Activated T-cell treated with anti-CD3 and anti-CD28 coated beads for 48 hours (primary cell): Measurements from ENCODE around the gene NFATC2.

Source experiments
- DNase-seq: peaks from one replicate; pipeline ENCODE4 v3.0.0-alpha.2; 2020; ENCODE audit warnings: low read depth

The NFATC2 gene

GRCh38 chr20:51389543-51390264, 152.8 kb downstream of the NFATC2 start:
- no peak for DNase-seq

DNA sequence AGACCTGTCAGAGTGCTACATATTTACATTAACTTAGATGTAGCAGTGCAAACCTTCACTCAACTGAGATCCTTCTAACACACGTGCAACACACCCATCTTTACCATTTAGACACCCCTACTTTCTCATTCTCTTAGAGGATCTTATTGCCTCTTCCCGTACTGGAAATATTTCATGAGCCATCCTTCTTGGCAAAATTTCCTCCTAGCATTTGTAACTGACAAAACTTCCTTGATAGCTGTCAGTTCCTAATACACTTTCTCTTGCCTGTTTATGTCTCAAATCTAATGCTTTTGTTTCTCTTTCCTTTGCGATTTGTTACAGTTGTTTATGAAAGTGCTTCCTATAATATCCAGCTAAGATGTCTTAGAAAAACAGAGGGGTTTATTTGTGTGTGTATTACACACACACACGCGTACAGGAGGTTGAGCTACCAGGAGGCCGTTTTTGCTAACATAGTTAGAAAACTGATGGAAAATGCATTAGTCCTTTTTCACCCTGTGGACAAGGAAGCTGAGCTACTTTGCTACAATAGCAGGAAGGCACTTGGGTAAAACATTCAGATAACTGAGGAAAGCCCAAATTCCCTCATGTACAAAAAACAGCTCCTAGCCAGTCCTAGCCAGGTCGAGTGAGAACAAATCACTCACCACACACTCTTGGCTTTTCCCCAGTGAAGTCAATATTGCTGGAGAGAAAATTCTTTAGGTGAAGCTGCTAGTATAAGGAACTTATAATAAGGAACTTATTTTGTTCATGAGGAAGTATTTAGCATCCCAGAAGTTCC, 153.6 kb downstream of the NFATC2 start:
- DNase-seq = no peak

DNA sequence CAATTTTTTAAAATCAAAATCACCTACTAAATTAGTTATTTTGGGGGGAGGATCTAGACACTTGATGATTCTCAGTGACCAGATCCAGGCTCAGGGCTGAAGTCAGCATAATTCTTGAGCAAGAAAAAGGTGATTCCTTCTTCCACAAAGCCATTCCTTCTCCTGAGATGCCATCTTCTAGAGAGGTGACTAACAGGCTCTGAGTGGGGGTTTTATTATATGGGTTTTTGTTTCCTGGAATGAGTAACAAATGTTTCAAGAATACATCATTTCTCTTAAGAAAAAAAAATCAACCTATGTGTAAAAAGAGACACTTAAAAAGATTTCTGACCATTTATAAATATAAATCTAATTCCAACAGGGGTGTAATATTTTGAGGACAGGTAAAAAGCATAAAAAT, 154.3 kb downstream of the NFATC2 start:
- no peak for DNase-seq

- DNase-seq = no peak
Observed at GRCh38 chr20:51387125-51387875, 155.2 kb downstream of the NFATC2 start.

DNA sequence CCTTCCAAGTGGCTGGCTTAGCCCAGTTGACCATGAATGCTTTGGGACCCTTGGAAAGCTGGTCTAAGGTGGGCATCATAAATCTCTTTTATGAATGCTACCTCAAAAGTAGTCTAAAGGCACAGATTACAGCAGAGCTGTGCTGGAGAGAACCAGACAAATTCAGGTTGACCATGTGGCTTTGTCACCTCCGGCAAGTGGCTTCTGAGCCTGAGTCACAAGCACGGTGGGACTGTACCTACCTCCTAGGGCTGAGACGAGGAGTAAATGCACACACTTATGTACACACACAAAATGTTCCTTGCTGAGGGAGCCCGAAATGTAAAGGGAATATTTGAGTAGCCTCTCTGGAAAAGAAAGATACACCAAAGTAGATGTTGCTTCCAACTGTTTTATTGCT, 155.9 kb downstream of the NFATC2 start:
- peak; percentile 37 for DNase-seq

DNA sequence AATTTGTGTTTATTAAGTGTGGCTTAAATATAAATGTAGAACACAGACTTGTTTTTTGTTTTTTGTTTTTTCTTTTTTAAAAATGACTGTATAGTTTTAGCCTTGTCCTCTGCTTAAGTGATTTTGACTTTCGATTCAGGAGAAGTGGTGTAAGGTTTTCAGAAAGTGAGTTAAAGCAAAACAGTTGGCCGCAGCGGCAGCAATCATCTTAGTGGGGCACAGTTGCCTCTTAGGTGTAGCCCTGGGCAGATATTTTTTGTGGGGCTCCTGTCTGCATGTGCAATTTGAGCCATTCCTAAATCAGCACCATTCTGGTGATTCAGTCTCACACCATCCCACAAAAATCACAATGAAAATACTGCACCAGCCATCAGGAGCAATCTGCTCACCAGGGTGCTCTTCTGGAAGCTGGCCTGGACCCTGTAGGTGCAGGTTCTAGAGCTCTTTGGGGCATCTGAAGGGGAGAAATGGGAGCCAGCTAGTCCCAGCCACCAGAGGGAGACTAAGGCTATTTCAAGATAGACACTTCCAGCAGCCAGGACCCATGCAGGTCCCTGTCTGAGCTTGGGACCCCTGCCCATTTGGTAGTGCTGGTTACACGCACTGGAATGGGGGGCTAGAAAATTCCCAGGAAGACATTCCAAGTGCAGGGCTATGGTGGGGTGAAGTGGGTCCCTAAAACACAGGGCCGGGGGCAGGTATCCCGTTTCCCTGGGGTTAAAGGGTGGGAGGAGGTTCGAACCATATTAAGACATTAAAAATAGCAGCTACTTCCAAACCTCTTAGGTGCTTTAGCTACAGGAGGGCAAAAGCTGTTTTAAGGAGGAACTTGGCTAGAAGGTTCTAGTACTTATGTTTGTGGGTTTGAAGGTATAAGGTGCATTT, 156.6 kb downstream of the NFATC2 start:
- no peak for DNase-seq

- no peak for DNase-seq
Observed at GRCh38 chr20:51384875-51385274, 157.6 kb downstream of the NFATC2 start.

DNA sequence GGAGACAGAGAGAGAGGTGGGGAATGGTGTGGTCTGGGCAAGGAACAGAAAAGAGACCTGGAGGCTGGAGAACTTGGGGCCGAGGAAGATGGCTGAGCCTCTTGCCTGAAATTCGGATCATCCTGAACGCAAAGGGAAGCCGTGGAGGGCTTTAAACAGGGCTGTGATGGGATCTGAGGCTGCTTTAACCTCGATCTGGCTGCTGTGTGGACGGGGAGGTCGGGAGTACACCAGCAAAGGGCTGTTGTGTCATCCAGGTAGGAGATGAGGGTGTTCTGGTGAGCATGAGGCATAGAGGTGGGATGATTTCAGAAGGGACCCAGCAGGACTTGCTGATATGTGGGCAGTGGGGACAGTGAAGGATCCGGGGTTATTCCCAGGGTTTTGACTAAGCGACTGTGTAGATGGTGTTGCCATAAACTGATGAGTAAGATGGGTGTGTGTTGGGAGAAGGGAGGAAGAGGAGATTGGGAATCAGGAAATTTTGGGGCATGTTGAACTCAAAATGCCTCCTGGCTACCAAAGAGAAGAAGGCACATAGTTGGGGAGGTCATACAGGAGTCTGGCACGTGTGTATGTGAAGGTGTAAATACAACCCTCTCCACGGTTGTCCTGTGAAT, 158.5 kb downstream of the NFATC2 start:
- no peak for DNase-seq

GRCh38 chr20:51382986-51383821, 159.3 kb downstream of the NFATC2 start:
- no peak for DNase-seq

- DNase-seq = no peak
Observed at GRCh38 chr20:51382111-51382985, 160.2 kb downstream of the NFATC2 start.

DNA sequence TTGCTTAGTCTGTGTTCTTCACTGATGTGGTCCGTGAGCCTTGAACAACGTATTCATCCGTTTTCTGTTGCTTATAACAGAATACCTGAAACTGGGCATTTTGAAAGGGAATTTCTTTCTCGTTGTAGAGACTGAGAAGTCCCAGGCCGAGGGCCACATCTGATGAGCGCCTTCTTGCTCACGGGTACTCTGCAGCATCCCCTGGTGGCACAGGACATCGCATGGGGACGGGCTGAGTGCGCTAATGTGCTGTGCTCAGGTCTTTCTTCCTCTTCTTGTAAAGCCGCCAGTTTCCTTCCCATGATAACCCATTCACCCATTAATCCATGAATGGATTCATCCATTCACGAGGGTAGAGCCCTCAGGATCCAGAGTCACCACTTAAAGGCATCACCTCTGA, 161.0 kb downstream of the NFATC2 start:
- no peak for DNase-seq

DNA sequence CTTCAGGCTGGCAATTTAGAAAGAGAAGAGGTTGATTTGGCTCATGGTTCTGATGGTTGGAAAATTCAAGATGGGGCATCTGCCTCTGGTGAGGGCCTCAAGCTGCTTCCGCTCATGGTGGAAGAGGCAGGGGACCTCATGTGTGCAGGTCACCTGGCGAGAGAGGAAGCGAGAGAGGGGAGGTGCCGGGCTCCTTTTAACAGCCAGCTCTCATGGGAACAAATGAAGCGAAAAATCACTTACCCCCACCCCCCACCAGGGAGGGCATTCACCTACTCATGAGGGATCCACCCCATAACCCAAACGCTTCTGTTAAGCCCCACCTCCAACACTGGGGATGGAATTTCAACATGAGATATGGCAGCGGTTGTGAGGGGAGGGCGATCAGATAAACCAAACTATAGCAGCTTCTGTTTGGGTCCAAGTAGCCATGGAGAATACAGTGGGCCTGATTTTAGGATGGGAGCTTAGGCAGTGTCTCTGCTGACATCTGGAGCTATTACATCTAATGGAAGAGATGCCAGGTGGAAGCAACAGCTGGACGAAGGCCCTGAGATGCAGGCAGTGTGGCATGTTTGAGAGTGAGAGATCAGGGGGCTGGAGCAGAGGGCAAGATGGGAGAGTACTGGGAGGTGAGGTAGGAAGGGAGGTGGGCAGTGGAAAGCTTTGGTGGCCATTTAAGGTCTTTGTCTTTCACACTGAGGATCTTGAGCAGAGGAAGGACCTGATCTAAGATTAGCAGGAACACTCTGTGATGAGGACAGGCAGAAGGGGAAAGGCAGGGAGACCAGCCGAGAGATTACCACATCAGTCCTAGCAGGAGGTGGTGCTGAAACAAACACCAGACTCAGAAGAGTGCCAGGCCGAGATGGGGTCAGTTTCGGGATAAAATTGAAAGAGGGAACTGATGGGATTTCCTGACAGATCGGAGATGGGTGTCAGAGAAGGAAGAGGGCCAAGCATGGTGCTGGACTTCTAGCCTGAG, 161.8 kb downstream of the NFATC2 start:
- no peak for DNase-seq

GRCh38 chr20:51379601-51380341, 162.7 kb downstream of the NFATC2 start:
- no peak for DNase-seq

DNA sequence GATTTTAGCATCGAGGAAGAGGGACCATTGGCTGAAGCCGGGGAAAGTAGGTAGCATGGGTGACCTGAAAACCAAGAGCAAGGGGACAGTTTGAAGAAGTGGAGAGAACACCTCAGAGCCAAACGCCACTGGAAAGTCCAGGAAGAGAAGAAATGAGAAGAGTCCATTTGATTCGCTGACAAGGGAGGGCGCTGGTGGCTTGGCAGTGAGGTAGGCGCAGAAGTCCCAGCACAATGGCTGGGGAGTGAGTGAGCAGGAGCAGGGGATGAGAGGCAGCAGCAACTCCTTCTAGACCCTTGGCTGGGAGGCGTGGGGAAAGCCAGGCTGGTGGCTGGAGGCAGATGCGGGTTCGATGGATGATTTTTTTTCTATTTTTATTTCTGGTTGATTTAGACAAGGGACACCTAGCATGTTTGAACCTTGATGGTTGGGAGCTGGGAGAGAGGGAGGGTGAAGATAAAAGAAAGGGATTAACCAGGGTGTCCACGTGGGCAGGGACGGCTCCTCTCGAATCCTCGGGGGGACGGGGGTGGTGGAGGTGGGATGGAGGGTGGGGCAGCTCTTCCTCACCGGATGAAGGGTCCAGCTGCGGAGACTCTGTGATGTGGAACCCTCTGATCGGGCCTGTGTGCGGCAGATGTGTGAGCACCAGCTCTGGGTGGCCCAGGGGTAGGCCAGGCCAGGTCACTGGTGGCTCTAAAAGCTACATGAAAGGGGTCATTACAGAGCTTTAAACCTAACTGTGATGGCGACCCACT, 164.2 kb downstream of the NFATC2 start:
- DNase-seq = no peak

DNA sequence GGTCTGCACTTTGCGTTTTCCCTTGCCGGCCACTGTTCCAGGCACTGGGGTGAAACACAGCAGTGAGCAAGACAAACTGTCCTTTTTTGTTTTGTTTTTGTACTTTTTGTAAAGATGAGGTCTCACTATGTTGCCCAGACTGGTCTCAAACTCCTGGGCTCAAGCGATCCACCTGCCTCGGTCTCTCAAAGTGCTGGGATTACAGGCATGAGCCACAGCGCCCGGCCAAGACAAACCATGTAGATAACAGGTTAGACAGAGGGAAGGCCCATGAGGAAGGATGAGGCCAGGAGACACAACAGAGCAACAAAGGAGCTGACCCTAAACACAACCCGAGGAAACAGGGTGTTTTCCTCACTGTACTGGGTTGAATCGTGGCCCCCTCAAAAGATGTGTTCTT, 165.4 kb downstream of the NFATC2 start:
- DNase-seq = no peak

GRCh38 chr20:51376111-51376510, 166.4 kb downstream of the NFATC2 start:
- DNase-seq = no peak

- DNase-seq = no peak
Observed at GRCh38 chr20:51375561-51375960, 167.0 kb downstream of the NFATC2 start.
